Fibroblast of the aortic adventitia (primary cell): Measurements from ENCODE around the gene CASP7. TPM values are rescaled to one million over a fixed set of nuclear protein-coding genes. Genes with fewer than 3 reads are reported as not detected.

ENCODE experiments used
- DNase-seq: peaks from one replicate; pipeline ENCODE4 v3.0.0-alpha.2; 2010; ENCODE audit warnings: low read depth
- H3K4me3 ChIP-seq: 2 replicates; pipeline ENCODE4 v1.5.1; 2011; ENCODE audit warnings: low read depth, mild to moderate bottlenecking, control low read depth, low read length, moderate library complexity
- total RNA-seq: library from RNA; depleted of rRNA; stranded (reverse); fragments of >200 nt; gene quantifications from 2 replicates; pipeline ENCODE4 v1.2.3, GENCODE V29; 2012; ENCODE audit warnings: low replicate concordance
- TF ChIP-seq, protein P1 (sequence below): IDR thresholded peaks from 2 replicates; pipeline ENCODE4 v1.5.1; 2011; ENCODE audit warnings: mild to moderate bottlenecking, low read length, control low read depth, inconsistent platforms; ENCODE audit not compliant: insufficient read depth

The CASP7 gene
- total RNA-seq, 1 donor, result 19.8 TPM

DNA sequence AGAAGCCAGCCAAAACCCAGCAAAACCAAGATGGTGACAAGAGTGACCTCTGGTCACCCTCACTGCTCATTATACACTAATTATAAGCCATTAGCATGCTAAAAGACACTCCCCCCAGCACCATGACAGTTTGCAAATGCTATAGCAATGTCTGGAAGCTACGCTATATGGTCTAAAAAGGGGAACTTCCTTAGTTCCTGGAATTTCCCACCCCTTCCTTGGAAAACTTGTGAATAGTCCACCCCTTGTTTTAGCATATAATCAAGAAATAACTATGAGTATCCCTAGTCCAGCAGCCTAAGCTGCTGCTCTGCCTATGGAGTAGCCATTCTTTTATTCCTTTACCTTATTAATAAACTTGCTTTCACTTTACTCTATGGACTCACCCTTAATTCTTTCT lies 16.0 kb downstream of the CASP7 start:
- TF ChIP-seq, protein P1, sequence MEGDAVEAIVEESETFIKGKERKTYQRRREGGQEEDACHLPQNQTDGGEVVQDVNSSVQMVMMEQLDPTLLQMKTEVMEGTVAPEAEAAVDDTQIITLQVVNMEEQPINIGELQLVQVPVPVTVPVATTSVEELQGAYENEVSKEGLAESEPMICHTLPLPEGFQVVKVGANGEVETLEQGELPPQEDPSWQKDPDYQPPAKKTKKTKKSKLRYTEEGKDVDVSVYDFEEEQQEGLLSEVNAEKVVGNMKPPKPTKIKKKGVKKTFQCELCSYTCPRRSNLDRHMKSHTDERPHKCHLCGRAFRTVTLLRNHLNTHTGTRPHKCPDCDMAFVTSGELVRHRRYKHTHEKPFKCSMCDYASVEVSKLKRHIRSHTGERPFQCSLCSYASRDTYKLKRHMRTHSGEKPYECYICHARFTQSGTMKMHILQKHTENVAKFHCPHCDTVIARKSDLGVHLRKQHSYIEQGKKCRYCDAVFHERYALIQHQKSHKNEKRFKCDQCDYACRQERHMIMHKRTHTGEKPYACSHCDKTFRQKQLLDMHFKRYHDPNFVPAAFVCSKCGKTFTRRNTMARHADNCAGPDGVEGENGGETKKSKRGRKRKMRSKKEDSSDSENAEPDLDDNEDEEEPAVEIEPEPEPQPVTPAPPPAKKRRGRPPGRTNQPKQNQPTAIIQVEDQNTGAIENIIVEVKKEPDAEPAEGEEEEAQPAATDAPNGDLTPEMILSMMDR, result no peak
- DNase-seq, result no peak
- H3K4me3 ChIP-seq, result no peak overlapping the region

- no peak overlapping the region for H3K4me3 ChIP-seq
- TF ChIP-seq, protein P1, result no peak
- no peak for DNase-seq
Measured at GRCh38 chr10:113697595-113697994, 17.9 kb downstream of the CASP7 start.

GRCh38 chr10:113704637-113705343 lies 25.1 kb downstream of the CASP7 start:
- TF ChIP-seq, protein P1, result peak; percentile 65
- peak; percentile 68 for DNase-seq
- no peak overlapping the region for H3K4me3 ChIP-seq

GRCh38 chr10:113705344-113705652 lies 25.6 kb downstream of the CASP7 start:
- TF ChIP-seq, protein P1, result no peak
- no peak for DNase-seq
- H3K4me3 ChIP-seq, result no peak overlapping the region

- DNase-seq, result no peak
- H3K4me3 ChIP-seq, result no peak overlapping the region
- TF ChIP-seq, protein P1, result no peak
Measured at GRCh38 chr10:113706623-113707022, 26.9 kb downstream of the CASP7 start.

DNA sequence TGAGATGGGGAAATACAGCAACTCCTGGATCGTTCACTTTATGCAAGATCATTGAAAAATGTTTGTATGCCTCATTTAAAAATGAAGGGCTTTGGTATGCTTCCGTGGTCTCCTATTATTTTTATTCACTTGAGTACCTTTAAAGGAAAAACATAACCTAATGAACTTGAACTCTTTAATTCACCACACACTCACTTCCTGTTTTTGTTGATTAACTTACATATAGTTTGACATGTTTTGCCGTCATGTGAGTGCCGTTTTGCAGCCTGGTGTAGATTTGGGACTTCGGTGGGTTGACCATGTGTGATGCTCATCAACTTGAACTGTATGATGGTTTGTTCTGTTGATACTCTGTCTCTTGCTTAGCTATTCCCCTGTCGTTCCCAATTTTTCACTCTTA lies 28.9 kb downstream of the CASP7 start:
- DNase-seq, result no peak
- TF ChIP-seq, protein P1, result no peak
- no peak overlapping the region for H3K4me3 ChIP-seq
